Measurements from ENCODE around the gene ATP9B. TPM values are rescaled to one million over a fixed set of nuclear protein-coding genes. Genes with fewer than 3 reads are reported as not detected.

ATP9B gene
- total RNA-seq, 8 experiments from 2014 or later: 15.6 to 44.1 (median 21.6) TPM

- Histone ChIP-seq H3K27ac (no peak overlapping the region), H3K4me1 (replicated peaks in 1 of 2) (peaks cover 2 to 3% of the 10 kb centered on the region in 2 donors), H3K4me3 (no peak overlapping the region)
- no peak for ATAC-seq (replicated peaks in 6 of 8)
- in situ Hi-C loops (cut with MboI; ENCODE audit: low pct_unique_long_range_greater_than_20kb in 2 of 9, low sequenced_read_pairs in 9 of 9, unreplicated experiment in 9 of 9): no loop called here
- WGBS, 10 experiments: 97% methylated on average over 6 of the region's 12 CpGs; no CpG with 5 or more reads in 9 of the 10 experiments
Measured at GRCh38 chr18:79337620-79338019, 268.4 kb downstream of the ATP9B start.

DNA sequence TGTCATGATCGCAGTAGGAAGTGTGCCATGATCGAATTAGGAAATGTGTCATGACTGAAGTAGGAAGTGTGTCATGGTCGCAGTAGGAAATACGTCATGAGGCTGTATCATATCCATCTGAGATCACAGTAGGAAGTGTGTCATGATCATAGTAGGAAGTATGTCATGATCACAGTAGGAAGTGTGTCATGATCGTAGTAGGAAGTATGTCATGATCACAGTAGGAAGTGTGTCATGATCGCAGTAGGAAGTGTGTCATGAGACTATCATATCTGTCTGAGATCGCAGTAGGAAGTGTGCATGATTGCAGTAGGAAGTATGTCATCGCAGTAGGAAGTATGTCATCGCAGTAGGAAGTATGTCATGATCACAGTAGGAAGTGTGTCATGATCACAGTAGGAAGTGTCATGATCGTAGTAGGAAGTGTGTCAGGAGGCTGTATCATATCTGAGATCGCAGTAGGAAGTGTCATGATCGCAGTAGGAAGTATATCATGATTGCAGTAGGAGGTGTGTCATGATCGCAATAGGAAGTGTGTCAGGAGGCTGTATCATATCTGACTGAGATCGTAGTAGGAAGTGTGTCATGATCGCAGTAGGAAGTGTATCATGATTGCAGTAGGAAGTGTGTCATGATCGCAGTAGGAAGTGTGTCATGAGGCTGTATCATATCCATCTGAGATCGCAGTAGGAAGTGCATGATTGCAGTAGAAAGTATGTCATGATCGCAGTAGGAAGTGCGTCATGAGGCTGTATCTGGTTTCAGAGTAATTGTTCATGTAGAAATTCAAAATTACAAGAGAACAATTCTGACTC is 270.1 kb downstream of the ATP9B start:
- in situ Hi-C loops (cut with MboI; ENCODE audit: low pct_unique_long_range_greater_than_20kb in 2 of 9, low sequenced_read_pairs in 9 of 9, unreplicated experiment in 9 of 9): no loop called here
- no peak for ATAC-seq (replicated peaks in 6 of 8)
- 89 to 100% (median 94%) methylated on average over 2 to 18 of the region's 19 CpGs for WGBS, 10 experiments
- Histone ChIP-seq H3K4me1 (replicated peaks in 1 of 2) (no peaks in the 10 kb centered on the region), H3K4me3 (no peak overlapping the region), H3K27ac (no peak overlapping the region)

- ATAC-seq (replicated peaks in 6 of 8): no peak
Measured at GRCh38 chr18:79343567-79344207, 274.5 kb downstream of the ATP9B start.

GRCh38 chr18:79344208-79344581 is 275.0 kb downstream of the ATP9B start:
- in situ Hi-C loops (cut with MboI; ENCODE audit: low pct_unique_long_range_greater_than_20kb in 2 of 9, low sequenced_read_pairs in 9 of 9, unreplicated experiment in 9 of 9): no loop called here
- Histone ChIP-seq H3K27ac (no peak overlapping the region), H3K4me3 (no peak overlapping the region), H3K4me1 (replicated peaks in 1 of 2) (no peaks in the 10 kb centered on the region)
- ATAC-seq (replicated peaks in 6 of 8): no peak
- WGBS, 10 experiments: 61 to 100% (median 90%) methylated on average over 1 to 2 of the region's 2 CpGs; no CpG with 5 or more reads in 5 of the 10 experiments

More at GRCh38 chr18:79343567-79344207, 274.5 kb downstream of the ATP9B start:
- in situ Hi-C loops (cut with MboI; ENCODE audit: low pct_unique_long_range_greater_than_20kb in 2 of 9, low sequenced_read_pairs in 9 of 9, unreplicated experiment in 9 of 9): no loop called here
- Histone ChIP-seq H3K4me1 (replicated peaks in 1 of 2) (no peaks in the 10 kb centered on the region), H3K27ac (no peak overlapping the region), H3K4me3 (no peak overlapping the region)
- WGBS, 10 experiments: 50 to 98% (median 91%) methylated on average over 2 to 14 of the region's 17 CpGs; no CpG with 5 or more reads in 2 of the 10 experiments

GRCh38 chr18:79345366-79345765 is 276.2 kb downstream of the ATP9B start:
- no peak for ATAC-seq (replicated peaks in 6 of 8)
- Histone ChIP-seq H3K4me3 (no peak overlapping the region), H3K4me1 (replicated peaks in 1 of 2) (no peaks in the 10 kb centered on the region), H3K27ac (no peak overlapping the region)
- 87 to 100% (median 98%) methylated on average over 1 to 7 of the region's 11 CpGs; no CpG with 5 or more reads in 4 of the 10 experiments for WGBS, 10 experiments
- in situ Hi-C loops (cut with MboI; ENCODE audit: low pct_unique_long_range_greater_than_20kb in 2 of 9, low sequenced_read_pairs in 9 of 9, unreplicated experiment in 9 of 9): no loop called here

DNA sequence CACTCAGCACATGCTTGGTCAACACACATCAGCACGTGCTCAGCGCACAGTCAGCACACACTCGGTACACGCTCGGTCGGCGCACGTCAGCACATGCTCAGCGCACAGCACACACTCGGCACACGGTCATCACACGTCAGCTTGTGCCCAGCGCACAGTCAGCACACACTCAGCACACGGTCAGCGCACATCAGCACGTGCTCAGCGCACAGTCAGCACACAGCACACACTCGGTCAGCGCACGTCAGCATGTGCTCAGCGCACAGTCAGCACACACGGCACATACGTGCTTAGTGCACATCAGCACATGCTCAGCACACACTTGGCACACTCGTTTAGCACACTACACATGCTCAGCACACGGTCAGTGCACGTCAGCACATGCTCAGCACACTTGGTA is 276.8 kb downstream of the ATP9B start:
- no peak for ATAC-seq (replicated peaks in 6 of 8)
- Histone ChIP-seq H3K4me3 (no peak overlapping the region), H3K27ac (no peak overlapping the region), H3K4me1 (replicated peaks in 1 of 2) (no peaks in the 10 kb centered on the region)
- 91 to 94% (median 93%) methylated on average over 7 to 11 of the region's 26 CpGs; no CpG with 5 or more reads in 7 of the 10 experiments for WGBS, 10 experiments
- in situ Hi-C loops (cut with MboI; ENCODE audit: low pct_unique_long_range_greater_than_20kb in 2 of 9, low sequenced_read_pairs in 9 of 9, unreplicated experiment in 9 of 9): no loop called here

DNA sequence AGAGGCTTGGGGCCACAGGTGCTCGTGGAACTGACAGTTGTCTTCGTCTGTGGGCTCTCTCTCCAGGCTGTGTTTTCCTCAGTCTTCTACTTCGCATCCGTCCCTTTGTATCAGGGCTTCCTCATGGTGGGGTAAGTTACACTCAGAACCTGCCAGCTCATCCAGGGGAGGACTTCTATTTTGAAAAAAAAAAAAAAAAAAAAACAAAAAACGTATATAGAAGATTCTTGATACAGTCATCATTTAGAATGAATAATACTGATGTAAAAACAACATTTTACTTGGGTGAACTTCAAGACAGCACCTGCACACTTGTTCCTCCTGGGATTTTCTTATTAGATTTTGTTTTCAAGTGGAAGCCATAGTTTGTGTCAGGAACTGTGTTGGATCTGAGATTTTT is 278.9 kb downstream of the ATP9B start:
- H3K27ac ChIP-seq: no peak overlapping the region
- no peaks in the 10 kb centered on the region for H3K4me1 ChIP-seq (replicated peaks in 1 of 2)
- 22 to 94% (median 72%) methylated on average over 1 to 5 of the region's 5 CpGs; no CpG with 5 or more reads in 4 of the 10 experiments for WGBS, 10 experiments
- no peak for ATAC-seq (replicated peaks in 6 of 8)
- in situ Hi-C loops (cut with MboI; ENCODE audit: low pct_unique_long_range_greater_than_20kb in 2 of 9, low sequenced_read_pairs in 9 of 9, unreplicated experiment in 9 of 9): no loop called here
- no peak overlapping the region for H3K4me3 ChIP-seq

DNA sequence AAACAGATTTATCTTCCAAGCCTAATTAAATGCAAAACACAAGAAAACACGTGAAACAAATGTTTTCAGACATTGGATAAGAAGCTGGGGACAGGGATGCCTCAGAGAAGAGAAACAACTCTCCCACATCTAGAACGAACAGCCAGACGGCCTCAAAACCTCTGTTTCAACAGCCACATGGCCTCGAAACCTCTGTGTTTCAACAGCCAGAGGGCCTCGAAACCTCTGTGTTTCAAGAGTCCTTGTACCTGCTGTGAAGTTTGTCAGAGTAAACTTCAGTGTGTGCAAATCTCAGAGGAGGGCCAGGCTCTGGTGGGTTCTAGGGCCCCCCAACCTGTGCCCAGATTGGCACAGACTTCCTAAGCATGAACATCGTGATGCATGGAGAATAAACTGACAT is 283.2 kb downstream of the ATP9B start:
- 72 to 100% (median 82%) methylated on average over 1 to 6 of the region's 6 CpGs; no CpG with 5 or more reads in 3 of the 10 experiments for WGBS, 10 experiments

DNA sequence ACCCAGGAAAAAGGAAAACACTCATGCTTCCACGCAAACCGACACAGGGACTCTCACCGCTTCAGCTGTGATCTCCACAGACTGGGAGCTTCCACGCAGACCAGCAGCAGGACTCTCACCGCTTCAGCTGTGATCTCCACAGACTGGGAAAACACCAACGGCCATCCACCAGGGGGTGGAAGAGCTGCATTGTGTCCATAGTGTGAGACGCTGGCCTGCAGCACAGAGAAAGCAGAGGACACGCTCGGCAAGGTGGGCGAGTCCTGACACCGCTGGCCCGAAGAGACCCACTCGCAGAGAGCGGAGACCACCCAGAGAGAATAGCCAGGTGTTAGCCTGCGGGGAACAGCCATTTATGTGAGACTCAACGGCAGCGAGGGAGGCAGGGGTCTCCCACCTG is 284.1 kb downstream of the ATP9B start:
- WGBS, 10 experiments: 40 to 100% (median 82%) methylated on average over 1 to 5 of the region's 17 CpGs; no CpG with 5 or more reads in 4 of the 10 experiments
- peak in 6 of 8 experiments; percentile 32 to 67 (median 46) for ATAC-seq (replicated peaks in 6 of 8)
- Histone ChIP-seq H3K4me1 (replicated peaks in 1 of 2) (peaks cover 0 to 2% of the 10 kb centered on the region in 2 donors), H3K4me3 (no peak overlapping the region), H3K27ac (no peak overlapping the region)
- in situ Hi-C loops (cut with MboI; ENCODE audit: low pct_unique_long_range_greater_than_20kb in 2 of 9, low sequenced_read_pairs in 9 of 9, unreplicated experiment in 9 of 9): no loop called here

More for the DNA sequence above, 283.2 kb downstream of the ATP9B start:
- Histone ChIP-seq H3K4me3 (no peak overlapping the region), H3K27ac (no peak overlapping the region), H3K4me1 (replicated peaks in 1 of 2) (peaks cover 0 to 2% of the 10 kb centered on the region in 2 donors)
- in situ Hi-C loops (cut with MboI; ENCODE audit: low pct_unique_long_range_greater_than_20kb in 2 of 9, low sequenced_read_pairs in 9 of 9, unreplicated experiment in 9 of 9): no loop called here
- ATAC-seq (replicated peaks in 6 of 8): no peak

GRCh38 chr18:79354350-79354749 is 285.2 kb downstream of the ATP9B start:
- Histone ChIP-seq H3K27ac (no peak overlapping the region), H3K4me3 (no peak overlapping the region), H3K4me1 (replicated peaks in 1 of 2) (peaks cover 0 to 2% of the 10 kb centered on the region in 2 donors)
- 60 to 100% (median 94%) methylated on average over 1 to 8 of the region's 8 CpGs; no CpG with 5 or more reads in 1 of the 10 experiments for WGBS, 10 experiments
- ATAC-seq (replicated peaks in 6 of 8): no peak
- in situ Hi-C loops (cut with MboI; ENCODE audit: low pct_unique_long_range_greater_than_20kb in 2 of 9, low sequenced_read_pairs in 9 of 9, unreplicated experiment in 9 of 9): no loop called here

DNA sequence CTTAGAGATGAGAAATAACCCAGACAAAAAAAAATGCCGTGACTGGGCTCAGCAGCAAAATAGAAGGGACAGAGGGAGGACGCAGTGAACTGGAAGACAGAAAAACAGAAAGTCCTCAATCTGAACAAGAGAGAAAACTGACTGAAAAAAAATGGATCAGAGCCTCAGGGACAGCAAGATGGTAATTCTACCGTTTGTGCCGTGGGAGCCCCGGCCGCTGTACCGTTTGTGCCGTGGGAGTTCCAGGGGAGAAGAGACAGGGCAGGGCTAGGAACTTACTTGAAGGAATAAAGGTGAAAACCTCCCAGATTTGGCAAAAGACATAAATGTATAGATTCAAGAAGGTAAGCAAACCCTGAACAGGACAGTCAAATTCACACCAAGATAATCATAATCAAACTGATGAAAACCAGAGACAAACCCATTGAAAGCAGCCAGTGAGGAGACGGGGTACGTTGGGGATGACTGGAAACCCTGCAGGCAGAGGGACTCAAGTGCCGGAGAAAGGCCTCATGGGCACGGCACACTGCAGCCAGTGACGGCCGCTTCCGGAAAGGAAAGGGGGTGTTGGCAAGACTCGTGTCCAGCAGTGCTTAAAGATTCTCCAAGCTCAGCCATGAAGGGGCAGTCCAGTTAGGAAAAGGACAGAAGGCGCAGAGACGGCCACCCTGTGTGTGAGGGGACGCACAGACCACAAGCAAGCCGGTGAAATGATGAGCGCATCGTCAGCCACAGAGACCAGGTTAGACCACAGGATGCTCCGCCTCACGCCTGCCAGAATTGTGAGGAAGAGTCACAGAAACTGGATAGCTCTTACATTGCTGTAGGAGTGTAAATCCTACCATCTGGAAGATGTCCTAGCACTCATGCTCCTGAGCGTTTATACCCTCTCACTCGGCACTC is 286.5 kb downstream of the ATP9B start:
- ATAC-seq (replicated peaks in 6 of 8): peak in 1 of 8 experiments; percentile 11
- H3K4me1 ChIP-seq (replicated peaks in 1 of 2): peaks cover 0 to 2% of the 10 kb centered on the region in 2 donors
- 67 to 93% (median 88%) methylated on average over 3 to 23 of the region's 26 CpGs for WGBS, 10 experiments
- no peak overlapping the region for H3K27ac ChIP-seq
- H3K4me3 ChIP-seq: no peak overlapping the region
- in situ Hi-C loops (cut with MboI; ENCODE audit: low pct_unique_long_range_greater_than_20kb in 2 of 9, low sequenced_read_pairs in 9 of 9, unreplicated experiment in 9 of 9): no loop called here

DNA sequence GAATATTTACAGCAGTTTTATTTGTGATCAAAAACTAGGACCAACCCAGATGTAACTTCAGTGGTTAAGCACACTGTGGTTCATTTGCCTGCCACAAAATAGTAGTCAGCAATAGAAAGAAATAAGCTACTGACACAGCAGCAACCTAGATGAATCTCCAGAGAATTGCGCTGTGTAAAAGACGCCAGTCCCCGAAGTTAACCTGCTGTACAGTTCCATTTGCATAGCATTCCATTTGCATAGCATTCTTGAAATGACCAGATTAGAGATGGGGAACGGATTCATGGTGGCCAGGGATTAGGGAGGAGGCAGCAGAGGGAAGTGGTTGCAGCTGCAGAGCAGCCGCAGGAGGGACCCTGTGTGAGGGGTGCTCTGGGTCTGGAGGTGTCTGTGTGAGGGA is 287.2 kb downstream of the ATP9B start:
- peaks cover 0 to 2% of the 10 kb centered on the region in 2 donors for H3K4me1 ChIP-seq (replicated peaks in 1 of 2)
- in situ Hi-C loops (cut with MboI; ENCODE audit: low pct_unique_long_range_greater_than_20kb in 2 of 9, low sequenced_read_pairs in 9 of 9, unreplicated experiment in 9 of 9): no loop called here
- 62 to 100% (median 89%) methylated on average over 2 to 4 of the region's 5 CpGs; no CpG with 5 or more reads in 6 of the 10 experiments for WGBS, 10 experiments
- H3K27ac ChIP-seq: no peak overlapping the region
- ATAC-seq (replicated peaks in 6 of 8): peak in 4 of 8 experiments; percentile 50 to 83 (median 60)
- no peak overlapping the region for H3K4me3 ChIP-seq

Measured in motor neuron (in vitro differentiated cells).